ENCODE measurements around the gene CFAP100.

DNA sequence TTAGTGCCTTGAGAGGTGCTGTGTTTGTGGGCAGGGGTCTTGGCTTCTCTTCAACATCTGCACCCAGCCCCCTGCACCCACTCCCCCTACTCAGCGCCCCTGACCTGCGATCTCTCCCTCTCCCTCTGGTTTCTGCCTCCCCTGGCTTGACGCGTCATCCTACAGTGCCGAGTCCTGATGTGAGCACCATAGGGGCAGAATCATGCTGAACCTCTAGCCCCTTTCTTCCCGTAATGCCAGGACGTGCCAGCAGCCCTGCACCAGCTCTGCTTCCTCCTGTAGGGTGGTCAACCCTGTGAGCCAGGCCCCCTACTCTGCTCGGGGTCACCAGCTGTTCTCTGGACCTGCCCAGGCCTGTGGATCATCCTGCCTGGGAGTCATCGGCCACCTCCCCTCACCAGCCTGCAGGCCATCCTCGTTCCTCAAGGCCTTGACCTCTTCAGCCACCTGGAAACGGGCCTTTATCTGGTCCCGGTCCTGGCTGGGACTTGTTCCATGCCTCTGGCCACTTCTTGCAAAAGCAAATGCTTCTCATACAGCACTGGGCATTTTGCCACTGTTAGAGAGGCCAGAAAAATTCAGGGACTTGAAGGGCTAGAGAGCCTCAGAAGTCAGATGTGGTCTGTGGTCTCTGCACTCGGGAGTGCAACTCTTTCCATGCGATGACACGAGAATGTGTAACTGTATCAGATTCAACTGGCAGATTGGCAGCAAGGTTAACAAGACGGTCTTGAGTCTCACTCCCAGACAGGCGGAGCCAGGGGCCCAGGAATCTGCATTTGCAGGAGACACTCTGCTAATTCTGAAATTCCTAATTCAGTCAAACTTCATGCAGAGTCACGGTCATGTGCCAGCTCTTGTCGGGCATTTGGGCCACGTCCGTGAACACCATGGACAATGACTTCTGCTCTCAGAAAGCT lies 20.8 kb upstream of the CFAP100 start:
- TF ChIP-seq, protein P1, sequence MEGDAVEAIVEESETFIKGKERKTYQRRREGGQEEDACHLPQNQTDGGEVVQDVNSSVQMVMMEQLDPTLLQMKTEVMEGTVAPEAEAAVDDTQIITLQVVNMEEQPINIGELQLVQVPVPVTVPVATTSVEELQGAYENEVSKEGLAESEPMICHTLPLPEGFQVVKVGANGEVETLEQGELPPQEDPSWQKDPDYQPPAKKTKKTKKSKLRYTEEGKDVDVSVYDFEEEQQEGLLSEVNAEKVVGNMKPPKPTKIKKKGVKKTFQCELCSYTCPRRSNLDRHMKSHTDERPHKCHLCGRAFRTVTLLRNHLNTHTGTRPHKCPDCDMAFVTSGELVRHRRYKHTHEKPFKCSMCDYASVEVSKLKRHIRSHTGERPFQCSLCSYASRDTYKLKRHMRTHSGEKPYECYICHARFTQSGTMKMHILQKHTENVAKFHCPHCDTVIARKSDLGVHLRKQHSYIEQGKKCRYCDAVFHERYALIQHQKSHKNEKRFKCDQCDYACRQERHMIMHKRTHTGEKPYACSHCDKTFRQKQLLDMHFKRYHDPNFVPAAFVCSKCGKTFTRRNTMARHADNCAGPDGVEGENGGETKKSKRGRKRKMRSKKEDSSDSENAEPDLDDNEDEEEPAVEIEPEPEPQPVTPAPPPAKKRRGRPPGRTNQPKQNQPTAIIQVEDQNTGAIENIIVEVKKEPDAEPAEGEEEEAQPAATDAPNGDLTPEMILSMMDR (IDR thresholded peaks at IDR 0.05; ENCODE audit: low read length) = no peak
- TF ChIP-seq EZH2 (optimal IDR thresholded peaks at IDR 0.05; ENCODE audit: low read depth, low read length) = no peak

All from MM.1S (cell line).